Stimulated activated CD4-positive, alpha-beta T cell treated with anti-CD3 and anti-CD28 coated beads, Interleukin-15, amount 100 ng/mL, for 1 hour (primary cell): ENCODE results near the gene TBL3.

Experiments
- DNase-seq, 2 donors: peaks; one replicate each; pipeline ENCODE4 v3.0.0-alpha.2; 2020; ENCODE audit warnings: low read depth in 1 of 2, low spot score in 1 of 2

TBL3 gene

GRCh38 chr16:2013527-2013926 lies 41.7 kb downstream of the TBL3 start:
- DNase-seq, result no peak

GRCh38 chr16:2015117-2015946 lies 43.5 kb downstream of the TBL3 start:
- DNase-seq, result no peak

DNA sequence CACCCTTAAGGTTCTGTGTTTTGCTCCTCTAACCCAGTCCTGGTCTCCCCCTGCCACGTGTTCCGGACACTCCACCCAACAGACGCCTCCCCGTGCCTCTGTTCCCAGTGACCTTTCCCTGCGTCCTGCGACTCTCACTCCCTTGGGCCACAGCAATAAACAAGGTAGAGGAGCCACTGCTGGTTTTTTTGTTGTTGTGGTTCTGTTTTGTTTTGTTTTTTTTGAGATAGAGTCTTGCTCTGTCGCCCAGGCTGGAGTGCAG lies 44.0 kb downstream of the TBL3 start:
- no peak for DNase-seq

- DNase-seq, result no peak
These were observed 44.6 kb downstream of the TBL3 start for GRCh38 chr16:2016407-2016922.

DNA sequence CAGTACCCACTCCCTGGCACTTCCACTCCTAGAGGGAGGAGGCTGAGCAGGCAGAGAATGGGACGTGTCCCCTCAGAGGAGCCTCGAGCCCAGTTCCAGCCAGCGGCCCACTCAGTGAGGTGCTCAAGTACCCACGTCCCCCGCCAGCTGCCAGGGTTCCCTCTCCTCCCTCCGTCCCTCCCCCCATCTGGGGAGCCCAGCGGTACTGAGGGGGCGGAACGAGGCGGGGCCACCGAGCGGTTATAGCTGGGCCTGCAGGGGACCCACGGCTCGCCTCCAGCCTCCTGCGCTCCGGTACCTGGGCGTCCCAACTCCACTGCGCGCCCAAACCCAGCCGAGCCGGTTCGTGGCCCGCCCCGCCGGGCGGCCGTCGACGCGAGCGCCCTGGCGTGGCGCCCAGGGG lies 47.7 kb downstream of the TBL3 start, which contains the start of gene NPW:
Gene NPW, plus strand, starts transcription at position 268 of the 403 bp plus-strand sequence.
- no peak for DNase-seq

DNA sequence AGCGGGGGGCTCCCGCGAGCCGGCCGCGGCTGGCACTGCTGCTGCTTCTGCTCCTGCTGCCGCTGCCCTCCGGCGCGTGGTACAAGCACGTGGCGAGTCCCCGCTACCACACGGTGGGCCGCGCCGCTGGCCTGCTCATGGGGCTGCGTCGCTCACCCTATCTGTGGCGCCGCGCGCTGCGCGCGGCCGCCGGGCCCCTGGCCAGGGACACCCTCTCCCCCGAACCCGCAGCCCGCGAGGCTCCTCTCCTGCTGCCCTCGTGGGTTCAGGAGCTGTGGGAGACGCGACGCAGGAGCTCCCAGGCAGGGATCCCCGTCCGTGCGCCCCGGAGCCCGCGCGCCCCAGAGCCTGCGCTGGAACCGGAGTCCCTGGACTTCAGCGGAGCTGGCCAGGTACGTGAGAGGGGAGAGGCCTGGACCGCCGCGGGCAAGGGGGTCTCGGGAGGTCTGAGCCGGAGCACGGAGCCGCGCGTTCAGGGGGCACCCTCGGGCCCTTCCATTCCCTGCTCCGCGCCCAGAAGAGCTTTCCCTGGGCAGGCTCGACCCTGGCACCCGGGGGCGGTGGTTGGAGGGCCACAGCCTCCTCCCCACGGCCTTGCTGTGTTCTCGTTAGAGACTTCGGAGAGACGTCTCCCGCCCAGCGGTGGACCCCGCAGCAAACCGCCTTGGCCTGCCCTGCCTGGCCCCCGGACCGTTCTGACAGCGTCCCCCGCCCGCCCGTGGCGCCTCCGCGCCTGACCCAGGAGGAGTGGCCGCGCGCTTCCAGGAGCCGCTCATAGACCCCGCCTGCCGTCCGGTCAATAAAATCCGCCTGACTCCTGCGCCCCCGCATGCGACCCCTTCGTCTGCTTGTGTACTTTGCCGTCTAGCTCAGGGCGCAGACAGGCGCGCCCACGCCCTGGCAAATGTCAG lies 48.3 kb downstream of the TBL3 start:
- DNase-seq, result no peak

DNA sequence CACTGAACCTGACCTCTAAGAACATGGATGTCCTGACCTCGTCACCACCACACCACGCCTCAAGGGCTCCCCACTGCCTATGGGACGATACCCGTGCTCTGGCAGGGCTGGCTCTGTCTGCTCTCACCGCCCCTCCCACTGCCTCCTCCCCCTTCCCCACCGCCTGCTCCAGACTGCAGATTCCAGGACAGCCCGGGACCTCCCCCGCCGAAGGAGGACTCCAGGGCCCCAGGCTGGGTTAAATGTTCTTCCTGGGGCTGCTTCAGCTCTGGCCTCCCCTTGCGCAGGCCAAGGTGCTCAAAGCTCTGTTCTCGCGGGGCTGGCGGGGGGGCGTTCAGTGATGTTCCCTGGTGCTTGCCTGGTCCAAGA lies 50.9 kb downstream of the TBL3 start:
- no peak for DNase-seq

DNA sequence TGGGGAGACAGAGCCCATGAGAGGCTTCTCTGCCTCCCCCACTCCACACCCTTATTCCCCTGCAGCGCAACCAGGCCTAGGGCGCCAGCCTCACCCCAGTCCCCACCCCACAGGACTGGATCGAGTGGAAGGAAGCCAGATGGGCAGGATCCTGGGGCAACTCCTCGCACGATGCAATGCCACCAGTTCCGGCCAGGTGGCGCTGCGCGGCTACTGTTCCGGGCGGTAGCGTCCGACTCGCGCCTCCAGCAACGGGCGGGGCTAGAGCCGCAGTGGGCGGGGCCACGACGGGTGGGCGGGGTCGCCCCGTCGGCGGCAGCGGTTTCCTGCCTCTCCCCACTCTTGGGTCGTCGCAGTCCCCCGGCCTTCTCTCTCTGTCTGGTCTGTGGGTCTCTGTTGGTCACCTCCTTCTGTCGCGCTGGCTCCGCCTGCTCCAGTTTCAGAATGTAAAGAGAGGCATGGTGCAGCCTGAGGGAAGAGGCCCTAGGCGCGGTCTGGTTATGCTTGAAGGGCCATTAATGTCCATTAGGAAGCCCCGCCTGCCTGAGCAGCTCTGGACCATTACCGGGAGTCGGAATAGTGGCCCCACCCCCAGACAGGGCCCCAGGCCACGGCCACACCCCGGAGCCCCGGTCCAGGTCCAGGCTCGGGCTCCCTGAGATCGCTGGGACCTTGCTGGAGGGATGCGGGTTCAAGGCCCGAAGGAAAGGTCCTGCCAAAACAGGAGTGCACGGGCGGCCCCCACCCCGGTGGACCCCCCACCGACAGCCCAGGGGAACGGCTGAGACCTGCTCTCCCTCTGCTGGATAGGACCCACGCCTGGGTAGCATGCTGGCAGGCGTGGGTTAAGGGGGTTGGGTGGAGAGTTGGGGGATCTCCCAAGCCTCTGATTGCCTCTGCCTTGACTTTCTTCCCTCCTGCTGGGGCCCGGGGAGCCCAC lies 51.5 kb downstream of the TBL3 start:
- DNase-seq, result peak; percentile 97 to 99

GRCh38 chr16:2024032-2024420 lies 52.2 kb downstream of the TBL3 start:
- DNase-seq, result no peak

- no peak for DNase-seq
These were observed 53.4 kb downstream of the TBL3 start for GRCh38 chr16:2025251-2025650.

DNA sequence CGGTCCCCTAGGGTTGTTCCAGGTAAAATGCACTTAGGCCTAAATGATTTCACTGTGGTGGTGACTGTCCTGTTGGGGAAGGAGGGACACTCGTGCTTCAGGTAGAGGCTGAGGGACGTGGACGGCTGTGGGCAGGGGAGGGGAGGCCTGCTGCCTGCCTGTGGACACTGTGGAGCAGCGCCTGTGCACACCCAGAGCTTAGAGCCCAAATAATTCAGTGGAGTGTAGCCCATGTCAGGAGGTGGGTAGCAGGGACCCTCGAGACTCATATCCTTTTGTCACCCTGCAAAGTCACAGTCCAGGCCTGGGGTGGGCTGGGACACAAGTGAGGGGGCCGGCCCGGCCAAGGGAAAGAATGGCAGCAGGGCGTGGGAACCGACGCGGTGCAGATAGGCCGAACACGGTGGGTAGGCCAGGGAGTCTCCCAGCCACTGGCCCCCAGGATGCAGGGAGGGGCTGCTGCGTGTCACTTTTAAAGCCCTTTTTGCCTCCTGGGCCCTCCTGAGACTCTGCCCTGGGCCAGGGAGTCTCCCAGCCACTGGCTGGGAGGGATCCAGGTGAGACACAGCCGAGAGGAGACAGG lies 54.1 kb downstream of the TBL3 start:
- no peak for DNase-seq

- no peak for DNase-seq
These were observed 54.7 kb downstream of the TBL3 start, which contains the start of gene NHERF2 for GRCh38 chr16:2026461-2027023. Gene NHERF2, plus strand, starts transcription at chr16:2026902. Its CDS starts 104 bp downstream, at chr16:2027006.

GRCh38 chr16:2027024-2028010 lies 55.5 kb downstream of the TBL3 start:
- DNase-seq, result no peak

GRCh38 chr16:2028146-2028545 lies 56.3 kb downstream of the TBL3 start:
- no peak for DNase-seq

DNA sequence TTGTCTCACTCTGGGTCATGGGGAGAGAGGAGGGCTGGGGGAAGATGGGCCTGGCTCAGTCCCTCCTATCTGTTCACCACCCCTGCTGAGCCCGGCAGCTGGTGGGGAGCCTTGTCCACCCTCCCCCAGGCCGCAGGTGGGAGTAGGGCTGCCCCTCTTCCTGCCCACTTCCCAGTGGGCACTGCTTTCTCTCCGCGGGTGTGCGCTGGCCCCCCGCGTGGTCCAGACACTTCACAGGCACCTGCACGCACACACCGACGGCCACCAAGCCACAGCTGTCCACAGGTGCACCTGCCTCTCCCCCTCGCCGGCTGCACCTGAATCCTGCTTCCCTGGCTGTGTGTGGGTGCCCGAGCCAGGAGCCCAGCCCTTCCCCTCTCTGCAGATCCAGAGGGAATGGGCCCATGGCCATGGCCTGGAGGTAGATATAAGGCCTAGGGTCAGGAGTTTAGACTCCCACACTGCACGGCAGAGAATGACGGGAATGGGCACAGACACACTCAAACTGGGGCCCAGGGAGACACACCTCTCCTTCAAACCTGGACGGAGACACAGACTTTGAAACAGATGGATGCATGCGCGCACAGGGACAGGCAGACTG lies 56.9 kb downstream of the TBL3 start:
- no peak for DNase-seq

GRCh38 chr16:2029350-2029749 lies 57.5 kb downstream of the TBL3 start:
- DNase-seq, result no peak

- no peak for DNase-seq
These were observed 58.2 kb downstream of the TBL3 start for GRCh38 chr16:2030036-2030435.

DNA sequence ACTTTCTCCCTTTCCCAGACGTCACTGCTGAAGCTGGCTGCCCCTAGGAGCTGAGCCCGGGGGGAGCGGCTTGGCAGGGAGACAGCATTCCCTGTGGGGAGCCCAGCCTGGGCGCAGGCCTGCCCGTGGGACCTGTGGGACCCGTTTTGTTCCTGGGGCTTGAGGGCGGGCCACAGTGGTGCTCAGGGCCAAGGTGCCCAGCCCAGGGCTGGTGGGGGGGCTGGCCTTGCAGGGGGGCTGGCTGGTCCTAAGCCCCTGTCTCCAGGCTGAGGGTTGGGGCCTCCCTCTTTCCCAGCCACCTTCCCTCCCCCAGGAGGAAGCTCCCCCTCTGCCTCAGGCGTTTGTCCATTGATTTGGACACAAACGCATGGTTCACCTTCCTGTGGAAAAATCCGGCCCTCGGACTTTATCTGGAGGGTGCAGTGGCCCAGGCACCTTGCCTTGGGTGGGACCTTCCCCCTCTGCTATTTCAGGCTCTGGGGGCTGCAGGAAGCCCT lies 59.3 kb downstream of the TBL3 start:
- DNase-seq, result no peak
